ENCODE results near the gene GNPAT. TPM values are rescaled to one million over a fixed set of nuclear protein-coding genes. Genes with fewer than 3 reads are reported as not detected.

The GNPAT gene
- total RNA-seq, 1 experiment from 2014 or later = 73.7 TPM

DNA sequence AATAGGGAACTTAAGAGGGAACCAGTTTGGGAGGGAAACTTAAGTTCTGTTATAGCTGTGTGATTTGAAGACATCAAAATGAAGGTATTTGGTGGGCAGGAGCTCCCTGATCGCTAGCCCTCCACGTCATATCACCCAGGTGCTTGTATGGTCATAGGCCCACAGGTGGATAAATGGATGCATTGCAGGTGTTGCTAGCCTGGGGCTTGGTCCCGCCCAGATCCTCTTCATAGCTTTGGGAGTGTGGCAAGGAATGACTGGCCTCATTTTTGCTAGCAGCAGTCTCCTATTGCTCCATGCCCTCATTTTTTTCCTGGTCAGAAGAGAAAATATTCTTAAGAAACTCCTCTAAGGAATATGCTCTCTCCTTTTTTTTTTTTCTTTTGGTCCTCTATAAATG lies 11.3 kb downstream of the GNPAT start:
- Histone ChIP-seq H3K4me1 (ENCODE audit: insufficient read depth, low read length, poor library complexity, severe bottlenecking) (no peaks in the 10 kb centered on the region), H3K4me3 (ENCODE audit: low read depth, low read length, poor library complexity, severe bottlenecking) (no peak overlapping the region), H3K27ac (ENCODE audit: low read depth, low read length, poor library complexity, severe bottlenecking) (no peak overlapping the region), H3K27me3 (replicated peaks; ENCODE audit: insufficient read depth, low read depth, low read length, poor library complexity) (no peaks in the 10 kb centered on the region), H3K9me3 (ENCODE audit: low read depth, low read length, poor library complexity, severe bottlenecking) (no peaks in the 10 kb centered on the region), H3K36me3 (ENCODE audit: insufficient read depth, low read length, poor library complexity, severe bottlenecking) (peaks cover 19% of the 10 kb centered on the region)
- ChIA-PET CTCF (interaction anchor here (0.7 kb wide), 1 partner anchor 384 kb away, joined by 3 read pairs; no protein-coding TSS in a partner anchor), POLR2A (ENCODE audit: low non-redundant PET) (no interaction called here)
- intact Hi-C loops (cut with micrococcal nuclease; ENCODE audit: unreplicated experiment) = no loop called here
- DNase-seq (ENCODE audit: low spot score) = no peak
- BruUV-seq (replicated peaks) = no TSS peak
- no peak for TF ChIP-seq EZH2 (IDR thresholded peaks at IDR 0.05; ENCODE audit: borderline replicate concordance, low read depth, low read length, poor library complexity, severe bottlenecking)
- TF ChIP-seq, protein P1, sequence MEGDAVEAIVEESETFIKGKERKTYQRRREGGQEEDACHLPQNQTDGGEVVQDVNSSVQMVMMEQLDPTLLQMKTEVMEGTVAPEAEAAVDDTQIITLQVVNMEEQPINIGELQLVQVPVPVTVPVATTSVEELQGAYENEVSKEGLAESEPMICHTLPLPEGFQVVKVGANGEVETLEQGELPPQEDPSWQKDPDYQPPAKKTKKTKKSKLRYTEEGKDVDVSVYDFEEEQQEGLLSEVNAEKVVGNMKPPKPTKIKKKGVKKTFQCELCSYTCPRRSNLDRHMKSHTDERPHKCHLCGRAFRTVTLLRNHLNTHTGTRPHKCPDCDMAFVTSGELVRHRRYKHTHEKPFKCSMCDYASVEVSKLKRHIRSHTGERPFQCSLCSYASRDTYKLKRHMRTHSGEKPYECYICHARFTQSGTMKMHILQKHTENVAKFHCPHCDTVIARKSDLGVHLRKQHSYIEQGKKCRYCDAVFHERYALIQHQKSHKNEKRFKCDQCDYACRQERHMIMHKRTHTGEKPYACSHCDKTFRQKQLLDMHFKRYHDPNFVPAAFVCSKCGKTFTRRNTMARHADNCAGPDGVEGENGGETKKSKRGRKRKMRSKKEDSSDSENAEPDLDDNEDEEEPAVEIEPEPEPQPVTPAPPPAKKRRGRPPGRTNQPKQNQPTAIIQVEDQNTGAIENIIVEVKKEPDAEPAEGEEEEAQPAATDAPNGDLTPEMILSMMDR (conservative IDR thresholded peaks at IDR 0.05; ENCODE audit: low read depth, low read length) = no peak

DNA sequence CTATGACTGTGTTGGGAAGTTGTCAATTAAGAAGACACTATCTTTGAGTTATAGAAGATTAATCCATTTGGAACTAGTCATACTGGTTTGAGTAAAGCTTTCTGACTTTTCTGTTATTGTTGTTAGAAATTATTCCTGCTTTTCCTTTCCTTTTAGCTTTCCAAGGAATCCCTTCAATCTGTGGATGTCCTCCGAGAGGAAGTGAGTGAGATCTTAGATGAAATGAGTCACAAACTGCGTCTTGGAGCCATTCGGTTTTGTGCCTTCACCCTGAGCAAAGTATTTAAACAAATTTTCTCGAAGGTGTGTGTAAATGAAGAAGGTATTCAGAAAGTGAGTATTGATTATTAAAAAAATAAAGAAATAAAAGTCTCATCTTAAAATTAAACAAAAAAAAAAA lies 19.3 kb downstream of the GNPAT start:
- intact Hi-C loops (cut with micrococcal nuclease; ENCODE audit: unreplicated experiment) = no loop called here
- Histone ChIP-seq H3K9me3 (ENCODE audit: low read depth, low read length, poor library complexity, severe bottlenecking) (no peaks in the 10 kb centered on the region), H3K27me3 (replicated peaks; ENCODE audit: insufficient read depth, low read depth, low read length, poor library complexity) (no peaks in the 10 kb centered on the region), H3K27ac (ENCODE audit: low read depth, low read length, poor library complexity, severe bottlenecking) (no peak overlapping the region), H3K4me1 (ENCODE audit: insufficient read depth, low read length, poor library complexity, severe bottlenecking) (no peaks in the 10 kb centered on the region), H3K4me3 (ENCODE audit: low read depth, low read length, poor library complexity, severe bottlenecking) (no peak overlapping the region), H3K36me3 (ENCODE audit: insufficient read depth, low read length, poor library complexity, severe bottlenecking) (peaks cover 59% of the 10 kb centered on the region)
- POLR2A ChIA-PET (ENCODE audit: low non-redundant PET) = interaction anchor here (0.7 kb wide), 1 partner anchor 10 kb away, joined by 6 read pairs; no protein-coding TSS in a partner anchor
- CTCF ChIA-PET = no interaction called here
- BruUV-seq (replicated peaks) = no TSS peak
- no peak for DNase-seq (ENCODE audit: low spot score)
- TF ChIP-seq EZH2 (IDR thresholded peaks at IDR 0.05; ENCODE audit: borderline replicate concordance, low read depth, low read length, poor library complexity, severe bottlenecking) = no peak
- TF ChIP-seq, protein P1 (conservative IDR thresholded peaks at IDR 0.05; ENCODE audit: low read depth, low read length) = no peak

DNA sequence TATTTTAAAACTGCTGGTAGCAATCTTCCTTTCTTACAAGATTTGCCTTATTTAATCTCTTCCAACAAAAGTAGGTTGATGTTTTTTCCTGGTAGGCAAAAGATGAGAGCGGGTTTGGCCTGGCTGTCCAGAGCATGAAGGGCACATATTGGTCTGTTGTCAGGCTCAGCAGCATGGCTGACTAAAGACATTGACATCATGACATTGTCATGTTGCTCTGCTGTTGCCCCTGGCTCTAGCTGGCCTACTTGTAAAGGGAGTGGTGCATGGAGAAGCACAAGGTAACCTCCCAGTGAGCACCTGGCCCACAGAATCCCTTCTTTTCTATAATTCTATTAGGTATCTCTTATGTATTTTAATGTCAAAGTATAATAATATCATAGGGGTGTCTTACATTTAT lies 23.6 kb downstream of the GNPAT start:
- H3K4me1 ChIP-seq (ENCODE audit: insufficient read depth, low read length, poor library complexity, severe bottlenecking) = no peaks in the 10 kb centered on the region
- CTCF ChIA-PET = no interaction called here
- no TSS peak for BruUV-seq (replicated peaks)
- H3K27ac ChIP-seq (ENCODE audit: low read depth, low read length, poor library complexity, severe bottlenecking) = no peak overlapping the region
- no peak for DNase-seq (ENCODE audit: low spot score)
- peaks cover 51% of the 10 kb centered on the region for H3K36me3 ChIP-seq (ENCODE audit: insufficient read depth, low read length, poor library complexity, severe bottlenecking)
- H3K9me3 ChIP-seq (ENCODE audit: low read depth, low read length, poor library complexity, severe bottlenecking) = no peaks in the 10 kb centered on the region
- POLR2A ChIA-PET (ENCODE audit: low non-redundant PET) = no interaction called here
- H3K4me3 ChIP-seq (ENCODE audit: low read depth, low read length, poor library complexity, severe bottlenecking) = no peak overlapping the region
- no peaks in the 10 kb centered on the region for H3K27me3 ChIP-seq (replicated peaks; ENCODE audit: insufficient read depth, low read depth, low read length, poor library complexity)
- TF ChIP-seq, protein P1 (conservative IDR thresholded peaks at IDR 0.05; ENCODE audit: low read depth, low read length) = no peak
- no peak for TF ChIP-seq EZH2 (IDR thresholded peaks at IDR 0.05; ENCODE audit: borderline replicate concordance, low read depth, low read length, poor library complexity, severe bottlenecking)
- intact Hi-C loops (cut with micrococcal nuclease; ENCODE audit: unreplicated experiment) = no loop called here
